Measurements from ENCODE around the gene ANKUB1.

Gene ANKUB1

GRCh38 chr3:149764302-149764701 is 28.1 kb downstream of the ANKUB1 start:
- no peak for ATAC-seq (ENCODE audit: insufficient read depth, low read depth)
- TF ChIP-seq EZH2 (IDR thresholded peaks at IDR 0.05; ENCODE audit: borderline replicate concordance, low read depth, low read length, severe bottlenecking) (no peak), CTCF (IDR thresholded peaks at IDR 0.05; ENCODE audit: borderline replicate concordance, extremely low read depth, low read length, poor library complexity, severe bottlenecking) (no peak)
- no peaks in the 10 kb centered on the region for H3K36me3 ChIP-seq (ENCODE audit: insufficient read depth, low read length)
- H3K9me3 ChIP-seq (ENCODE audit: insufficient read depth, low read length, severe bottlenecking): no peaks in the 10 kb centered on the region
- H3K4me3 ChIP-seq (ENCODE audit: low read depth in 1 of 2, low read length in 2 of 2): no peak overlapping the region
- H3K27ac ChIP-seq (ENCODE audit: low read length): no peak overlapping the region
- no peak overlapping the region for H3K4me2 ChIP-seq (ENCODE audit: insufficient read depth, low read length)
- no peaks in the 10 kb centered on the region for H3K4me1 ChIP-seq (ENCODE audit: insufficient read depth, low read length)
- no peak overlapping the region for H3K9ac ChIP-seq (ENCODE audit: low read depth, low read length)
- H3K27me3 ChIP-seq (ENCODE audit: insufficient read depth, low read length, poor library complexity): peaks cover 17% of the 10 kb centered on the region
- H2AFZ ChIP-seq (ENCODE audit: low read depth, low read length): no peak overlapping the region
- H3K79me2 ChIP-seq (ENCODE audit: insufficient read depth, low read length): no peaks in the 10 kb centered on the region
- no peaks in the 10 kb centered on the region for H4K20me1 ChIP-seq (ENCODE audit: insufficient read depth, low read length)
- no peak for DNase-seq

GRCh38 chr3:149763565-149764195 is 28.7 kb downstream of the ANKUB1 start:
- DNase-seq (no peak), ATAC-seq (ENCODE audit: insufficient read depth, low read depth) (no peak)
- H3K36me3 ChIP-seq (ENCODE audit: insufficient read depth, low read length): no peaks in the 10 kb centered on the region
- H4K20me1 ChIP-seq (ENCODE audit: insufficient read depth, low read length): no peaks in the 10 kb centered on the region
- TF ChIP-seq EZH2 (IDR thresholded peaks at IDR 0.05; ENCODE audit: borderline replicate concordance, low read depth, low read length, severe bottlenecking) (no peak), CTCF (IDR thresholded peaks at IDR 0.05; ENCODE audit: borderline replicate concordance, extremely low read depth, low read length, poor library complexity, severe bottlenecking) (no peak)
- H3K9ac ChIP-seq (ENCODE audit: low read depth, low read length): no peak overlapping the region
- no peak overlapping the region for H3K27ac ChIP-seq (ENCODE audit: low read length)
- peaks cover 17% of the 10 kb centered on the region for H3K27me3 ChIP-seq (ENCODE audit: insufficient read depth, low read length, poor library complexity)
- no peak overlapping the region for H3K4me2 ChIP-seq (ENCODE audit: insufficient read depth, low read length)
- no peaks in the 10 kb centered on the region for H3K9me3 ChIP-seq (ENCODE audit: insufficient read depth, low read length, severe bottlenecking)
- H3K4me3 ChIP-seq (ENCODE audit: low read depth in 1 of 2, low read length in 2 of 2): no peak overlapping the region
- no peaks in the 10 kb centered on the region for H3K79me2 ChIP-seq (ENCODE audit: insufficient read depth, low read length)
- no peaks in the 10 kb centered on the region for H3K4me1 ChIP-seq (ENCODE audit: insufficient read depth, low read length)
- no peak overlapping the region for H2AFZ ChIP-seq (ENCODE audit: low read depth, low read length)

- no peak for ATAC-seq (ENCODE audit: insufficient read depth, low read depth)
Observed at GRCh38 chr3:149753717-149754116, 38.6 kb downstream of the ANKUB1 start.

More at GRCh38 chr3:149753717-149754116, 38.6 kb downstream of the ANKUB1 start:
- peaks cover 9% of the 10 kb centered on the region; the same call in 1 of the 2 replicates for H3K36me3 ChIP-seq (ENCODE audit: insufficient read depth, low read length)
- H3K79me2 ChIP-seq (ENCODE audit: insufficient read depth, low read length): peaks cover 12% of the 10 kb centered on the region
- H3K27me3 ChIP-seq (ENCODE audit: insufficient read depth, low read length, poor library complexity): no peaks in the 10 kb centered on the region
- no peak for TF ChIP-seq EZH2 (IDR thresholded peaks at IDR 0.05; ENCODE audit: borderline replicate concordance, low read depth, low read length, severe bottlenecking)
- TF ChIP-seq CTCF (IDR thresholded peaks at IDR 0.05; ENCODE audit: borderline replicate concordance, extremely low read depth, low read length, poor library complexity, severe bottlenecking): no peak
- peak overlapping the region; percentile 87; the same call in 1 of the 2 replicates for H3K4me2 ChIP-seq (ENCODE audit: insufficient read depth, low read length)
- H3K9me3 ChIP-seq (ENCODE audit: insufficient read depth, low read length, severe bottlenecking): no peaks in the 10 kb centered on the region
- H2AFZ ChIP-seq (ENCODE audit: low read depth, low read length): peak overlapping the region; percentile 97
- DNase-seq: no peak
- H4K20me1 ChIP-seq (ENCODE audit: insufficient read depth, low read length): no peaks in the 10 kb centered on the region
- no peak overlapping the region for H3K4me3 ChIP-seq (ENCODE audit: low read depth in 1 of 2, low read length in 2 of 2)
- H3K27ac ChIP-seq (ENCODE audit: low read length): no peak overlapping the region
- peaks cover 28% of the 10 kb centered on the region for H3K4me1 ChIP-seq (ENCODE audit: insufficient read depth, low read length)
- no peak overlapping the region for H3K9ac ChIP-seq (ENCODE audit: low read depth, low read length)
